GM21576 (cell line): ENCODE results near the gene ZNF169.
"Not testable (repeated sequence)": the region's sequence is repeated elsewhere in the genome, so short reads cannot be mapped to it uniquely, and the experiment has no call there.

ENCODE experiments used
- ATAC-seq: cut with Tn5 transposase; IDR thresholded peaks from one replicate; pipeline ENCODE4 v1.9.1; 2021; ENCODE audit warnings: mild to moderate bottlenecking, moderate library complexity; ENCODE audit not compliant: unreplicated experiment

The ZNF169 gene

GRCh38 chr9:94286116-94286515, 27.0 kb downstream of the ZNF169 start:
- no peak for ATAC-seq

- ATAC-seq: no peak
These were observed 28.9 kb downstream of the ZNF169 start for GRCh38 chr9:94287877-94288513.

- no peak for ATAC-seq
These were observed 30.6 kb downstream of the ZNF169 start for GRCh38 chr9:94289691-94290090.

- no peak for ATAC-seq
These were observed 40.0 kb downstream of the ZNF169 start for GRCh38 chr9:94298949-94299599.

- ATAC-seq: no peak
These were observed 41.6 kb downstream of the ZNF169 start for GRCh38 chr9:94300470-94301301.

- ATAC-seq: no peak
These were observed 42.5 kb downstream of the ZNF169 start for GRCh38 chr9:94301583-94301982.

GRCh38 chr9:94302426-94302825, 43.3 kb downstream of the ZNF169 start:
- ATAC-seq: no peak

- ATAC-seq: no peak
These were observed 44.2 kb downstream of the ZNF169 start for GRCh38 chr9:94303321-94303720.

GRCh38 chr9:94315034-94315984, 56.2 kb downstream of the ZNF169 start:
- ATAC-seq: not testable (repeated sequence)

GRCh38 chr9:94316236-94316635, 57.1 kb downstream of the ZNF169 start:
- peak; percentile 56 for ATAC-seq

GRCh38 chr9:94317949-94318657, 59.0 kb downstream of the ZNF169 start:
- ATAC-seq: not testable (repeated sequence)

- ATAC-seq: not testable (repeated sequence)
These were observed 63.3 kb downstream of the ZNF169 start for GRCh38 chr9:94322342-94322940.

GRCh38 chr9:94323153-94323798, 64.2 kb downstream of the ZNF169 start:
- ATAC-seq: not testable (repeated sequence)

GRCh38 chr9:94325583-94325982, 66.5 kb downstream of the ZNF169 start:
- not testable (repeated sequence) for ATAC-seq

GRCh38 chr9:94328544-94328943, 69.4 kb downstream of the ZNF169 start, which contains the start of gene NUTM2F:
Gene NUTM2F, minus strand, starts transcription at chr9:94328644. Its CDS starts 21 bp downstream, at chr9:94328623.
- not testable (repeated sequence) for ATAC-seq

GRCh38 chr9:94336445-94336844, 77.3 kb downstream of the ZNF169 start:
- ATAC-seq: not testable (repeated sequence)

GRCh38 chr9:94338723-94339122, 79.6 kb downstream of the ZNF169 start:
- ATAC-seq: not testable (repeated sequence)

GRCh38 chr9:94339657-94340056, 80.6 kb downstream of the ZNF169 start:
- not testable (repeated sequence) for ATAC-seq

GRCh38 chr9:94340750-94341149, 81.7 kb downstream of the ZNF169 start:
- ATAC-seq: not testable (repeated sequence)
